ENCODE results near the gene ERMAP. TPM values are rescaled to one million over a fixed set of nuclear protein-coding genes. Genes with fewer than 3 reads are reported as not detected.
"Not testable (repeated sequence)": the region's sequence is repeated elsewhere in the genome, so short reads cannot be mapped to it uniquely, and the experiment has no call there.

ERMAP gene
- total RNA-seq, 1 experiment from 2014 or later = 12.3 TPM

DNA sequence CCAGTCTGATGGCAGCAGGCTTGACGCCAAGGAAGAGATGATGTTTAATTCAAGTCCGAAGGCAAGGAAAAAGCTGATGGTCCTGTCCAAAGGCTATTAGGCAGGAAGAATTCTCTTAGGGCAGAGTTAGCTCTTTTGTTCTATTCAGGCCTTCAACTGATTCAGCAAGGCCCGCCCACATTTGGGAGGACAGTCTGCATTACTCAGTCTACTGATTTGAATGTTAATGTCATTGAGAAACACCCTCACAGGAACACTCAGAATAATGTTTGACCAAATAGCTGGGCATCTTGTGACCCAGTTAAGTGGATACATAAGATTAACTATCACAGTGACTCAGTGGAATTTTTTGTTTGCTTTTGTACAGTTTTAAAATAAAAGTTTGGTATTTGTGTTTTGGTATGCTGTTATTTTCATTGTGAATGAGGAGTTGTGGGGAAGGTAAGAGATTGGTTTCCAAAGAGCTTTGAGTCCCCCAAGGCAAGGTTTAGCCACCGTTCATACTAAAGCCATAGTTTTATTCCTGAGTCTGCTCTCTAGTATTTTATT, 27.7 kb downstream of the ERMAP start:
- peak; percentile 8 for DNase-seq (ENCODE audit: low read depth)

GRCh38 chr1:42845193-42845592, 28.3 kb downstream of the ERMAP start:
- DNase-seq (ENCODE audit: low read depth) = no peak

GRCh38 chr1:42845866-42846256, 28.9 kb downstream of the ERMAP start:
- peak; percentile 39 for DNase-seq (ENCODE audit: low read depth)

- peak; percentile 98 for DNase-seq (ENCODE audit: low read depth)
Measured at GRCh38 chr1:42846257-42847110, 29.6 kb downstream of the ERMAP start, which contains the start of gene ZNF691. TSS of gene ZNF691 (plus strand) at chr1:42846613. CDS start at chr1:42849659, 3,046 bp downstream.

DNA sequence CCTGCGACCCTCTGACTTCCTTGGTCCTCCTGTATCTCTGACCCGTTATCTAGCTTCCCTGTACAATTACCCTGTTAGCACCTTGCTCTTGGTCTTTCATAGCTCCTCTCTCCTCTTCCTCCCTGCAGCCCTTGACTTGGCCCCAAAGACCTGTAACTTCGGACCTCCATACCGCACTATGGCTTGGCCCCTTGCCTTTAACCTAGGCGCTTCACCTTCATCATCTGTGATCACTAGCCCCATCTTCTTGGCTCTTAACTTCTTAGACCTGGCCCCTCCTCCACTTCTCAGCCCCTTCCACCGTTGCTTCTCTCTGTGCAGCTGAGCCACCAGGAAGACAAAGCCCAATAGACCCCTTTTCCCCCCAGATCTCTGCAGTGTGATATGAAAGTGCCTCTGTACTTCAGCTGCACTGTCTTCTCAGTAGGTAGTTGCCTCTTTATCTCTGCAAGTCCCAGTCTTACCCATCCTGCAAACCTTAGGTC, 30.2 kb downstream of the ERMAP start:
- no peak for DNase-seq (ENCODE audit: low read depth)

GRCh38 chr1:42847721-42848460, 31.0 kb downstream of the ERMAP start:
- no peak for DNase-seq (ENCODE audit: low read depth)

DNA sequence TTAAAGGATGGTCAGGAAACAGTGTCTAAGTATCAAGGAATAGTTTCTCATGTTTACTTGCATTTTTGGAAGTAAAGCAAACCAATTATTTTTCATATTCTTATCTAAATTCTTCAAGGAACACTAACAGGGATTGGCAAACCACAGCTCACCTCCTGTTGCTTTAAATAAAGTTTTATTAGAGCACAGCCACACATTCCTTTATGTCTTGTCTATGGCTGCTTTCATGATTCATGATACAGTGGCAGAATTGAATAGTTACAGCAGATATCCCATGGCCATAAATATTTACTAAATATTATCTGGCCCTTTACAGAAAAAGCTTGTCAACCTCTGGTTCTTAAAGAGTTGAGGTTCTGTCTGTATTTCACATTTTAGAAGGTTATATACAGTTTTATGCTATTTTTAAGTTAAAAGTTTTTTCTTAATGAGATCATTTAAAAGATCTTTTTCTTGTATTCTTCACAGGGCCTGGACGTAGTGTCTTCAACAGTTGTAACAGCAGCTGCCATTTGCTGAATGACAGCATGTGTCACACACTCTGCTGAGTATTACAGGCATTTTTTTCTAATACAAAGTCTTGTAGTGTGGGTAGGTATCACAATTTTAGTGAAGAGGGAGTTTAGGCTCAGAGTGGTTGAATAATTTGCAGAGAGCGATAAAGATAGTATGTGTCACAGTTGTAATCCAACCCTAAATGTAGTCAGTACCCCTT, 32.1 kb downstream of the ERMAP start:
- DNase-seq (ENCODE audit: low read depth) = no peak

GRCh38 chr1:42849944-42850343, 33.0 kb downstream of the ERMAP start:
- no peak for DNase-seq (ENCODE audit: low read depth)

GRCh38 chr1:42851420-42851819, 34.5 kb downstream of the ERMAP start:
- DNase-seq (ENCODE audit: low read depth) = no peak

- DNase-seq (ENCODE audit: low read depth) = no peak
Measured at GRCh38 chr1:42851960-42852607, 35.2 kb downstream of the ERMAP start.

DNA sequence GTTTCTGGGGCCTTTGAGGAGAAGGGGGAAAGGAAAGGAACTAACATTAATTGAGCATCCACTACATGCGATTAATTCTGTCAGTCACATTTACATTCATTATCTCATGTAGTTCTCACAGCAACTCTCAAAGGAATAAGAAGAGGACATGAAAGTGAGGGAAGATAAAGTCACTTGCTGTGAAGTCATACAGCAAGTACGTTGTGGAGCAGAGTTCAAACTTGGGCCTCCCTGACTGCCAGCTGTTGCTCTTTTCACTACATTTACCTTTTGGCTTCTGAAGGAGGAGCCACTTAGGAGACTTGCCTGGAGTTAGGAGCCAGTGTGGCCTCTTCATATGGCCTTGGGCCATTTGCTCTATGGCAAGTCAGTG, 35.7 kb downstream of the ERMAP start:
- no peak for DNase-seq (ENCODE audit: low read depth)

GRCh38 chr1:42853116-42853884, 36.4 kb downstream of the ERMAP start:
- DNase-seq (ENCODE audit: low read depth) = no peak

GRCh38 chr1:42856554-42856953, 39.6 kb downstream of the ERMAP start:
- not testable (repeated sequence) for DNase-seq (ENCODE audit: low read depth)

DNA sequence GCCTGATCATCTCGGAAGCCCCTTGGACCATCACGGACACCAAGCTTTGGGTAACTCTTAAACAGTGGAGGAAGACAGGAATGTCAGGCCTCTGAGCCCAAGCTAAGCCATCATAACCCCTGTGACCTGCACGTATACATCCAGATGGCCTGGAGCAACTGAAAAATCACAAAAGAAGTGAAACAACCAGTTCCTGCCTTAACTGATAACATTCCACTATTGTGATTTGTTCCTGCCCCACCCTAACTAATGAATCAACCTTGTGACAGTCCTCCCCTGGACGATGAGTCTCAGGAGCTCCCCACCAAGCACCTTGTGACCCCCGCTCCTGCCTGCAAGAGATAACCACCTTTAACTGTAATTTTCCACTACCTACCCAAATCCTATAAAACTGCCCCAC, 42.4 kb downstream of the ERMAP start:
- not testable (repeated sequence) for DNase-seq (ENCODE audit: low read depth)

- DNase-seq (ENCODE audit: low read depth) = no peak
Measured at GRCh38 chr1:42860339-42861013, 43.6 kb downstream of the ERMAP start.

GRCh38 chr1:42861014-42861399, 44.1 kb downstream of the ERMAP start:
- no peak for DNase-seq (ENCODE audit: low read depth)

DNA sequence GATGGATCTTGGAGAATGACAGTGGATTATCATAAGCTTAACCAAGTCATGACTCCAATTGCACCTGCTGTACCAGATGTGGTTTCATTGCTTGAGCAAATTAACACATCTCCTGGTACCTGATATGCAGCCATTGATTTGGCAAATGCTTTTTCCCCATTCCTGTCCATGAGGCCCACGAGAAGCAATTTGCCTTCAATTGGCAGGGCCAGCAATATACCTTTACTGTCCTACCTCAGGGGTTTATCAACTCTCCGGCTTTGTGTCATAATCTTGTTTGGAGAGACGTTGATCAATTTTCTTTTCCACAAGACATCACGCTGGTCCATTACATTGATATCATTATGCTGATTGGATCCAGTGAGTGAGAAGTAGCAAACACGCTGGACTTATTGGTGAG, 49.6 kb downstream of the ERMAP start:
- DNase-seq (ENCODE audit: low read depth) = no peak

- peak; percentile 24 for DNase-seq (ENCODE audit: low read depth)
Measured at GRCh38 chr1:42868466-42868865, 51.5 kb downstream of the ERMAP start.

- DNase-seq (ENCODE audit: low read depth) = not testable (repeated sequence)
Measured at GRCh38 chr1:42869254-42869653, 52.3 kb downstream of the ERMAP start.

DNA sequence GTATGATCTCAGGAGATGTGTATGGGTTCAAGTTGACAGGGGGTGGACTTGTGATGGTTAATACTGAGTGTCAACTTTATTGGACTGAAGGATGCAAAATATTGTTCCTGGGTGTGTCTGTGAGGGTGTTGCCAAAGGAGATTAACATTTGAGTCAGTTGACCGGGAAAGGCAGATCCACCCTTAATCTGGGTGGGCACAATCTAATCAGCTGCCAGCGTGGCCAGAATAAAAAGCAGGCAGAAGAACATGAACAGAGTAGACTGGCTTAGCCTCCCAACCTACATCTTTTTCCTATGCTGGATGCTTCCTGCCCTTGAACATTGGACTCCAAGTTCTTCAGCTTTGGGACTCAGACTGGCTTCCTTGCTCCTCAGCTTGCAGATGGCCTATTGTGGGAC, 52.8 kb downstream of the ERMAP start:
- not testable (repeated sequence) for DNase-seq (ENCODE audit: low read depth)

All from Daoy (cell line).